Ramos (cell line): Measurements from ENCODE around the gene TCF4.

Experiments
- in situ Hi-C: fragments of 300-500 bp; cut with MboI; formaldehyde crosslinking; loops from one replicate; pipeline ENCODE4 v1.14.3; 2022; ENCODE audit warnings: low sequenced_read_pairs; ENCODE audit not compliant: unreplicated experiment

TCF4 gene

GRCh38 chr18:55588111-55588869 is at the start of gene TCF4:
TSS of gene TCF4 (minus strand) at chr18:55588192. CDS start at chr18:55587116, 1,076 bp downstream.
- in situ Hi-C loops, result loop anchor here (10.0 to 25.0 kb wide), 2 partner anchors 173 to 1049 kb away; partner anchors contain the start of gene TXNL1

- in situ Hi-C loops, result no loop called here
These were observed 49.2 kb upstream of the TCF4 start for GRCh38 chr18:55637204-55637603.

- in situ Hi-C loops, result no loop called here
These were observed 47.4 kb upstream of the TCF4 start for GRCh38 chr18:55635439-55635838.

- in situ Hi-C loops, result no loop called here
These were observed 46.6 kb upstream of the TCF4 start for GRCh38 chr18:55634545-55634944.

- in situ Hi-C loops, result no loop called here
These were observed 45.0 kb upstream of the TCF4 start for GRCh38 chr18:55633032-55633431.

- in situ Hi-C loops, result no loop called here
These were observed 41.1 kb upstream of the TCF4 start for GRCh38 chr18:55629133-55629532.

GRCh38 chr18:55627007-55627406 is 39.0 kb upstream of the TCF4 start:
- in situ Hi-C loops, result no loop called here

GRCh38 chr18:55625901-55626300 is 37.9 kb upstream of the TCF4 start:
- in situ Hi-C loops, result no loop called here

- in situ Hi-C loops, result no loop called here
These were observed 35.6 kb upstream of the TCF4 start for GRCh38 chr18:55623626-55624025.

GRCh38 chr18:55610506-55610905 is 22.5 kb upstream of the TCF4 start:
- in situ Hi-C loops, result no loop called here

GRCh38 chr18:55609160-55609825 is 21.3 kb upstream of the TCF4 start:
- in situ Hi-C loops, result no loop called here

- in situ Hi-C loops, result no loop called here
These were observed 20.5 kb upstream of the TCF4 start for GRCh38 chr18:55608497-55608896.

GRCh38 chr18:55607773-55608172 is 19.8 kb upstream of the TCF4 start:
- in situ Hi-C loops, result no loop called here

- in situ Hi-C loops, result no loop called here
These were observed 17.8 kb upstream of the TCF4 start for GRCh38 chr18:55605733-55606338.

- in situ Hi-C loops, result no loop called here
These were observed 15.8 kb upstream of the TCF4 start for GRCh38 chr18:55603775-55604174.

GRCh38 chr18:55593888-55594287 is 5.9 kb upstream of the TCF4 start:
- in situ Hi-C loops, result loop anchor here (25.0 kb wide), 1 partner anchor 1043 kb away; the partner anchor contains the start of gene TXNL1

GRCh38 chr18:55592572-55592971 is 4.6 kb upstream of the TCF4 start:
- in situ Hi-C loops, result loop anchor here (25.0 kb wide), 1 partner anchor 1045 kb away; the partner anchor contains the start of gene TXNL1

GRCh38 chr18:55592106-55592505 is 4.1 kb upstream of the TCF4 start:
- in situ Hi-C loops, result loop anchor here (25.0 kb wide), 1 partner anchor 1045 kb away; the partner anchor contains the start of gene TXNL1

- in situ Hi-C loops, result loop anchor here (10.0 to 25.0 kb wide), 2 partner anchors 175 to 1048 kb away; partner anchors contain the start of gene TXNL1
These were observed 1.8 kb upstream of the TCF4 start for GRCh38 chr18:55589625-55590291.

- in situ Hi-C loops, result loop anchor here (10.0 to 25.0 kb wide), 2 partner anchors 174 to 1048 kb away; partner anchors contain the start of gene TXNL1
These were observed 1.0 kb upstream of the TCF4 start for GRCh38 chr18:55588870-55589595.
